ENCODE results near the gene LCA5L. TPM values are rescaled to one million over a fixed set of nuclear protein-coding genes. Genes with fewer than 3 reads are reported as not detected.

The LCA5L gene
- total and polyA plus RNA-seq, 2 donors (not counting 1 experiment from before 2014, with no cell fraction given) = 0.62 TPM; not detected in 1

DNA sequence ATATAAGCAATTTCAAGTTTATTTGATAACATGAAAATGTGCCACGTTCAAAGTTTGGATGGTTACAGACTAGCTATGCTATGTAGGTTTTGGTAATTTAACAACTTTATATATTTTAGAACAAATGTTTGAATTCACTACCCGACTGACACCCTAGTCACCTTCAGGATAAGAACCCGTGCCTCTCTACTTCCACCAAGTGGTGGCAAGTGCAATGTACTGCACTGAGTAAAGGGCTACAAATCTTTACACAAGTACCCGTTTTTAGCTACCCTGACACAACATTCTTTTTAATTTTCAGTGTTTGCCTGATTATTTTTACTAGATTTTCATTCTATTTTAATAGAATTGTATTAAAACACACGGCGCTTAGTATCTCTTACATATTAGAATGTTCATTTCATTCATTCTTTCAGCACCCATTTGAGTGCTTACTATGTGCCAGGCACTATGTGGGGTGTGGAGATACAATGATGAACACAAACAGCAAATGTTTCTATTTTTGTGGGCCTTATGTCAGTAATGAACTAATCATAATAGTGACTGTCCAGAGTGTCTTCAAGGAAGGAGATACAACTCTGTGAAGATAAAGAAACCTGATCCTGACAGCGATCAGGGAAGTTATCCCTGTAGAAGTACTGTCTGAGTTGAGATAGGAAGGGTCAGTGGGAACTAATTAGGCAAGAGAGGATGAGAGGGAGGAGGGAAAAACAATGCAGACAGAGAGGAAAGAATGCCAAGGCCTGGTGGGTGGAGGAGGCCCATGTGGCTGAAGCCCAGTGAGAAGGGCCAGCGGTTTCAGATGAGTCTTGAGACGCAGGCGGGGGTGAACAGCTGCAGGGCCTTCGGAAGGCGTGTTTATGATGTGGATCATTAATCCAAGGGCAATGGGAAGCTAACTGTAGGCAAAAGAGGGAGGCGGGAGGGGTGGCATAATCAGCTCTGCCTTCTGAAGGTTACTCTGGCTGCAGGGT lies 3.8 kb downstream of the LCA5L start:
- Histone ChIP-seq H2AFZ (ENCODE audit: insufficient read depth, low read depth, low read length, poor library complexity, severe bottlenecking) (no peak overlapping the region), H3K9ac (ENCODE audit: low read length) (no peak overlapping the region), H3K27me3 (replicated peaks in 1 of 4; ENCODE audit: control extremely low read depth in 1 of 4, control insufficient read depth in 3 of 4, insufficient read depth in 4 of 4, low read length in 3 of 4) (peaks cover 0 to 7% (median 1%) of the 10 kb centered on the region in 4 experiments), H3K9me3 (ENCODE audit: control extremely low read depth in 1 of 3, control insufficient read depth in 2 of 3, insufficient read depth in 1 of 3, low read length in 2 of 3) (no peaks in the 10 kb centered on the region), H4K20me1 (ENCODE audit: control insufficient read depth, insufficient read depth, low read length, poor library complexity, severe bottlenecking) (no peaks in the 10 kb centered on the region), H3K4me2 (replicated peaks; ENCODE audit: low read depth, low read length, poor library complexity, severe bottlenecking) (no peak overlapping the region), H3K36me3 (replicated peaks in 1 of 2; ENCODE audit: control extremely low read depth in 1 of 2, control insufficient read depth in 1 of 2, extremely low read depth in 1 of 2, insufficient read depth in 2 of 2, low read length in 1 of 2) (no peaks in the 10 kb centered on the region), H3K79me2 (ENCODE audit: control insufficient read depth, insufficient read depth, low read length) (no peaks in the 10 kb centered on the region), H3K4me3 (ENCODE audit: control extremely low read depth in 1 of 5, extremely low read depth in 1 of 5, insufficient read depth in 1 of 5, low read depth in 2 of 5, low read length in 4 of 5) (no peak overlapping the region), H3K4me1 (ENCODE audit: control insufficient read depth in 2 of 2, insufficient read depth in 2 of 2, low read length in 2 of 2) (peaks cover 6 to 13% of the 10 kb centered on the region in 2 donors), H3K27ac (ENCODE audit: low read length in 2 of 2) (no peak overlapping the region)
- no peaks in the 10 kb centered on the region for H3K9me3 Mint-ChIP-seq (ENCODE audit: insufficient read depth)
- ChIA-PET POLR2A (no interaction called here), CTCF (interaction anchor here (0.8 to 1.6 kb wide), 8 partner anchors 11 to 79 kb away, joined by 3 to 6 read pairs (median 3); no protein-coding TSS in a partner anchor)
- peak; percentile 54 for DNase-seq
- H3K4me3 Mint-ChIP-seq = no peak overlapping the region
- WGBS (ENCODE audit: insufficient coverage) = 91% methylated on average over 7 of the region's 13 CpGs
- intact Hi-C loops (cut with micrococcal nuclease) = no loop called here
- H3K4me1 Mint-ChIP-seq = peaks cover 12% of the 10 kb centered on the region
- peaks cover 34% of the 10 kb centered on the region for H3K27me3 Mint-ChIP-seq
- H3K27ac Mint-ChIP-seq = no peak overlapping the region
- ATAC-seq (ENCODE audit: low read depth) = peak; percentile 15
- TF ChIP-seq, protein P1, sequence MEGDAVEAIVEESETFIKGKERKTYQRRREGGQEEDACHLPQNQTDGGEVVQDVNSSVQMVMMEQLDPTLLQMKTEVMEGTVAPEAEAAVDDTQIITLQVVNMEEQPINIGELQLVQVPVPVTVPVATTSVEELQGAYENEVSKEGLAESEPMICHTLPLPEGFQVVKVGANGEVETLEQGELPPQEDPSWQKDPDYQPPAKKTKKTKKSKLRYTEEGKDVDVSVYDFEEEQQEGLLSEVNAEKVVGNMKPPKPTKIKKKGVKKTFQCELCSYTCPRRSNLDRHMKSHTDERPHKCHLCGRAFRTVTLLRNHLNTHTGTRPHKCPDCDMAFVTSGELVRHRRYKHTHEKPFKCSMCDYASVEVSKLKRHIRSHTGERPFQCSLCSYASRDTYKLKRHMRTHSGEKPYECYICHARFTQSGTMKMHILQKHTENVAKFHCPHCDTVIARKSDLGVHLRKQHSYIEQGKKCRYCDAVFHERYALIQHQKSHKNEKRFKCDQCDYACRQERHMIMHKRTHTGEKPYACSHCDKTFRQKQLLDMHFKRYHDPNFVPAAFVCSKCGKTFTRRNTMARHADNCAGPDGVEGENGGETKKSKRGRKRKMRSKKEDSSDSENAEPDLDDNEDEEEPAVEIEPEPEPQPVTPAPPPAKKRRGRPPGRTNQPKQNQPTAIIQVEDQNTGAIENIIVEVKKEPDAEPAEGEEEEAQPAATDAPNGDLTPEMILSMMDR (IDR thresholded peaks at IDR 0.05) = peak; percentile 81
- TF ChIP-seq EZH2 (IDR thresholded peaks at IDR 0.05; ENCODE audit: borderline replicate concordance, insufficient read depth, low read depth, low read length, poor library complexity, severe bottlenecking) = no peak

DNA sequence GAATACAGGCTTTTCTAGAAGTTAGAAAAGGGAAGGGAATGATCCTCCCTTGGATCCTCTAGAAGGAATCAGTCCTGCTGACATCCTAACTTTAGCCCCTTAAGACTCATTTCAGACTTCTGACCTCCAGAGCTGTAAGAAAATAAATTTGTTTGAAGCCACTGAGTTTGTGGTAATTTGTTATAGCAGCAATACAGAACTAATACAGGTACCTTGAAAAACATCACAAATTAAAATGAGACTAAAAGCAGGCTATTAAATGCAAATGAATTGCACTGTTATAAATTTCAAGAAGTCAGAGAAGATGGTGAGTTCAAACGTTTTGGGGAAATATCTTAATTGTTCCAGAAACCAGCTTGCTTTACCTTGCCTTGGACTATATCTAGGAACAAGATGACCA lies 6.3 kb downstream of the LCA5L start:
- no peak overlapping the region for H3K27ac ChIP-seq (ENCODE audit: low read length in 2 of 2)
- TF ChIP-seq, protein P1 (IDR thresholded peaks at IDR 0.05) = no peak
- TF ChIP-seq EZH2 (IDR thresholded peaks at IDR 0.05; ENCODE audit: borderline replicate concordance, insufficient read depth, low read depth, low read length, poor library complexity, severe bottlenecking) = no peak
- no peaks in the 10 kb centered on the region for H3K9me3 ChIP-seq (ENCODE audit: control extremely low read depth in 1 of 3, control insufficient read depth in 2 of 3, insufficient read depth in 1 of 3, low read length in 2 of 3)
- DNase-seq = no peak
- H3K79me2 ChIP-seq (ENCODE audit: control insufficient read depth, insufficient read depth, low read length) = no peaks in the 10 kb centered on the region
- H3K4me3 ChIP-seq (ENCODE audit: control extremely low read depth in 1 of 5, extremely low read depth in 1 of 5, insufficient read depth in 1 of 5, low read depth in 2 of 5, low read length in 4 of 5) = no peak overlapping the region
- no CpG with 5 or more reads among the region's 1 CpG for WGBS (ENCODE audit: insufficient coverage)
- ATAC-seq (ENCODE audit: low read depth) = no peak
- Mint-ChIP-seq H3K4me1 (no peaks in the 10 kb centered on the region), H3K27me3 (peaks cover 33% of the 10 kb centered on the region), H3K4me3 (no peak overlapping the region), H3K9me3 (ENCODE audit: insufficient read depth) (no peaks in the 10 kb centered on the region), H3K27ac (no peak overlapping the region)
- H3K4me2 ChIP-seq (replicated peaks; ENCODE audit: low read depth, low read length, poor library complexity, severe bottlenecking) = no peak overlapping the region
- peaks cover 0 to 7% (median 1%) of the 10 kb centered on the region in 4 experiments for H3K27me3 ChIP-seq (replicated peaks in 1 of 4; ENCODE audit: control extremely low read depth in 1 of 4, control insufficient read depth in 3 of 4, insufficient read depth in 4 of 4, low read length in 3 of 4)
- H3K36me3 ChIP-seq (replicated peaks in 1 of 2; ENCODE audit: control extremely low read depth in 1 of 2, control insufficient read depth in 1 of 2, extremely low read depth in 1 of 2, insufficient read depth in 2 of 2, low read length in 1 of 2) = no peaks in the 10 kb centered on the region
- H3K4me1 ChIP-seq (ENCODE audit: control insufficient read depth in 2 of 2, insufficient read depth in 2 of 2, low read length in 2 of 2) = no peaks in the 10 kb centered on the region
- no peak overlapping the region for H2AFZ ChIP-seq (ENCODE audit: insufficient read depth, low read depth, low read length, poor library complexity, severe bottlenecking)
- CTCF ChIA-PET = interaction anchor here (1.2 to 1.7 kb wide), 2 partner anchors 10 to 12 kb away, joined by 3 to 6 read pairs; no protein-coding TSS in a partner anchor
- POLR2A ChIA-PET = no interaction called here
- H3K9ac ChIP-seq (ENCODE audit: low read length) = no peak overlapping the region
- H4K20me1 ChIP-seq (ENCODE audit: control insufficient read depth, insufficient read depth, low read length, poor library complexity, severe bottlenecking) = no peaks in the 10 kb centered on the region
- intact Hi-C loops (cut with micrococcal nuclease) = no loop called here

Measured in B cell (primary cell).